Psoas muscle (tissue), 8 donors: ENCODE data around the gene MYO1F. TPM values are rescaled to one million over a fixed set of nuclear protein-coding genes. Genes with fewer than 3 reads are reported as not detected.

Experiments
- ATAC-seq, 4 donors: fragments of 200-7000 bp; cut with Tn5 transposase; one replicate each; pipeline ENCODE4 v1.9.1; 2020; ENCODE audit warnings: moderate library complexity in 3 of 4, mild to moderate bottlenecking in 2 of 4
- DNase-seq, 2 donors: peaks; one replicate each; pipeline ENCODE4 v3.0.0-alpha.2; 2020
- H3K27ac ChIP-seq: fragments of 200-600 bp; one replicate; pipeline ENCODE4 v1.8.0; 2022
- H3K27me3 ChIP-seq, 3 donors: fragments of 200-600 bp in 1 of 3; one replicate each; pipeline versions ENCODE4 v1.6.1 to v1.8.0; 2013 to 2022; ENCODE audit warnings: low read length in 2 of 3, mild to moderate bottlenecking in 2 of 3, moderate library complexity in 1 of 3; ENCODE audit not compliant: insufficient read depth in 3 of 3
- H3K36me3 ChIP-seq, 2 donors: fragments of 200-600 bp in 1 of 2; one replicate each; pipeline versions ENCODE4 v1.6.1 to v1.8.0; 2013 to 2022; ENCODE audit warnings: low read depth in 1 of 2, mild to moderate bottlenecking in 1 of 2, moderate library complexity in 1 of 2; ENCODE audit not compliant: insufficient read depth in 1 of 2
- H3K4me1 ChIP-seq: fragments of 200-600 bp; one replicate; pipeline ENCODE4 v1.8.0; 2022
- H3K4me3 ChIP-seq: fragments of 200-600 bp; one replicate; pipeline ENCODE4 v1.8.0; 2022; ENCODE audit warnings: mild to moderate bottlenecking
- H3K9me3 ChIP-seq: fragments of 200-600 bp; one replicate; pipeline ENCODE4 v1.8.0; 2022
- WGBS, 3 donors: extraction: QIAGEN DNeasy Blood & Tissue Kit; methylation state at CpG; one replicate each; pipeline versions ENCODE4 v1.1.6 to v1.1.7; 2013; 5-methylcytosine and 5-hydroxymethylcytosine counted together
- intact Hi-C, 2 donors: fragments of 100-400 bp; cut with DNase I; formaldehyde crosslinking; loops; one replicate each; pipeline versions ENCODE4 v1.11.0 to v1.14.2; 2022
- polyA plus RNA-seq, 3 donors: library from polyadenylated mRNA; stranded (reverse); fragments of 200-250 nt; gene quantifications; one replicate each; pipeline ENCODE4 v1.2.3, GENCODE V29; 2013
- total RNA-seq, 4 donors: library from RNA; stranded (reverse); fragmentation: NEBNext Ultra II Directional in 2 of 4; extraction: Animal tissue kit (Norgen Biotek cat#: 25700) in 2 of 4; gene quantifications; one replicate each; pipeline versions ENCODE4 v1.2.1 to v1.2.4, GENCODE V29; 2021 to 2023
- TF ChIP-seq, protein P1 (sequence below): fragments of 200-600 bp; IDR thresholded peaks from one replicate; pipeline ENCODE4 v1.8.0; 2022; ENCODE audit warnings: antibody characterized with exemption
- donor health status: healthy with polysubstance abuse.
- donor health status: DM: no; HTN: no; CAD: no; lungs with moderate emphysema.
- donor health status: Bipolar disorder and iron deficiency.
- donor health status: healthy.
- donor health status: DM: yes; HTN: yes; CAD: no.
- donor health status: DM: no; HTN: no; CAD: no.
- donor health status: DM: no; HTN: no; CAD: no.
- donor health status: DM: yes; HTN: yes; CAD: no.

MYO1F gene
- total and polyA plus RNA-seq, 7 donors = 1.00 to 6.3 (median 3.5) TPM

DNA sequence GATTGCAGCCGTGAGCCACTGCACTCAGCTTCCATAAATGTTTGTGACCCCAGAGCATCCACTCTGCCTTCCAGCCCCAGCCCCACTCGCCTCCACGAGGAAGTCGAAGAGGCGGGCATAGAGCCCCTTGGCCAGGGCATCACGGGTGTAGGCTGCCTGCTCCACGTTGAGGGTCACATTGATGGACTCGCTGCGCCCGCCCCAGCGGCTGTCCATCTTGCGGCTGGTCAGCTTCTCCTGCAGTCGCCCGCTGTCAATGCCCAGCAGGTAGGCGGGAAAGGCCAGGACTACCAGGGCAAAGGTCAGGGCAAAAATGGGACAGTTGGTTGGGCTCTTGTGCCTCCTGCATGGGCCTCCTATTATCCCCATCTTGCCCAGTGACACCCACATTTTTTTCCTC is 27.2 kb downstream of the MYO1F start:
- Histone ChIP-seq H3K36me3 (no peaks in the 10 kb centered on the region), H3K9me3 (no peaks in the 10 kb centered on the region), H3K4me3 (no peak overlapping the region), H3K27me3 (no peaks in the 10 kb centered on the region), H3K27ac (no peak overlapping the region), H3K4me1 (no peaks in the 10 kb centered on the region)
- intact Hi-C loops = no loop called here
- WGBS, 3 donors = 88 to 94% (median 92%) methylated on average over 15 of the region's 15 CpGs
- no peak for ATAC-seq
- no peak for DNase-seq
- TF ChIP-seq, protein P1, sequence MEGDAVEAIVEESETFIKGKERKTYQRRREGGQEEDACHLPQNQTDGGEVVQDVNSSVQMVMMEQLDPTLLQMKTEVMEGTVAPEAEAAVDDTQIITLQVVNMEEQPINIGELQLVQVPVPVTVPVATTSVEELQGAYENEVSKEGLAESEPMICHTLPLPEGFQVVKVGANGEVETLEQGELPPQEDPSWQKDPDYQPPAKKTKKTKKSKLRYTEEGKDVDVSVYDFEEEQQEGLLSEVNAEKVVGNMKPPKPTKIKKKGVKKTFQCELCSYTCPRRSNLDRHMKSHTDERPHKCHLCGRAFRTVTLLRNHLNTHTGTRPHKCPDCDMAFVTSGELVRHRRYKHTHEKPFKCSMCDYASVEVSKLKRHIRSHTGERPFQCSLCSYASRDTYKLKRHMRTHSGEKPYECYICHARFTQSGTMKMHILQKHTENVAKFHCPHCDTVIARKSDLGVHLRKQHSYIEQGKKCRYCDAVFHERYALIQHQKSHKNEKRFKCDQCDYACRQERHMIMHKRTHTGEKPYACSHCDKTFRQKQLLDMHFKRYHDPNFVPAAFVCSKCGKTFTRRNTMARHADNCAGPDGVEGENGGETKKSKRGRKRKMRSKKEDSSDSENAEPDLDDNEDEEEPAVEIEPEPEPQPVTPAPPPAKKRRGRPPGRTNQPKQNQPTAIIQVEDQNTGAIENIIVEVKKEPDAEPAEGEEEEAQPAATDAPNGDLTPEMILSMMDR = no peak

DNA sequence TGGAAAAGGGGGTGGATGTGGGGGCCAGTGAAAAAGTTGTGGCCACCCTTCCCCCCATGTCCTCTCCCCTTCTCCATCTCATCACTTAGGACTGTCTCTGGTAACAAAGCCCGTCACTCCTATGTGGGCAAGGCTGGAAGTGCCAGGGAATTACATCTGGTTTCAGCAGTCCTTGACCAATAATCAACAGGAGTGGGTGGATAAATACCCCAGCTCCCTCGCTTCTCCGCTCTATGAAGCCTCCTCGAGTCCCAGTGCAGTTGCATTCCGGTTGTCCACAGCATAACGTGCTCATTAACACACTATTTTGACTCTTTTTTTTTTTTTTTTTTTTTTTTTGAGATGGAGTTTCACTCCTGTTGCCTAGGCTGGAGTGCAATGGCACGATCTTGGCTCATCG is 31.5 kb downstream of the MYO1F start:
- WGBS, 3 donors = 88 to 98% (median 94%) methylated on average over 8 of the region's 8 CpGs
- no peaks in the 10 kb centered on the region for H3K4me1 ChIP-seq
- no peaks in the 10 kb centered on the region for H3K36me3 ChIP-seq
- no peak overlapping the region for H3K4me3 ChIP-seq
- H3K27ac ChIP-seq = no peak overlapping the region
- intact Hi-C loops = no loop called here
- no peaks in the 10 kb centered on the region for H3K27me3 ChIP-seq
- DNase-seq (no peak), ATAC-seq (no peak)
- TF ChIP-seq, protein P1 = no peak
- H3K9me3 ChIP-seq = no peaks in the 10 kb centered on the region

- ATAC-seq (no peak), DNase-seq (no peak)
- Histone ChIP-seq H3K9me3 (no peaks in the 10 kb centered on the region), H3K4me1 (no peaks in the 10 kb centered on the region), H3K27ac (no peak overlapping the region), H3K27me3 (no peaks in the 10 kb centered on the region), H3K36me3 (no peaks in the 10 kb centered on the region), H3K4me3 (no peak overlapping the region)
- 91 to 95% (median 93%) methylated on average over 19 to 20 of the region's 20 CpGs for WGBS, 3 donors
- intact Hi-C loops = no loop called here
- TF ChIP-seq, protein P1 = no peak
Measured at GRCh38 chr19:8544168-8544567, 33.1 kb downstream of the MYO1F start.

DNA sequence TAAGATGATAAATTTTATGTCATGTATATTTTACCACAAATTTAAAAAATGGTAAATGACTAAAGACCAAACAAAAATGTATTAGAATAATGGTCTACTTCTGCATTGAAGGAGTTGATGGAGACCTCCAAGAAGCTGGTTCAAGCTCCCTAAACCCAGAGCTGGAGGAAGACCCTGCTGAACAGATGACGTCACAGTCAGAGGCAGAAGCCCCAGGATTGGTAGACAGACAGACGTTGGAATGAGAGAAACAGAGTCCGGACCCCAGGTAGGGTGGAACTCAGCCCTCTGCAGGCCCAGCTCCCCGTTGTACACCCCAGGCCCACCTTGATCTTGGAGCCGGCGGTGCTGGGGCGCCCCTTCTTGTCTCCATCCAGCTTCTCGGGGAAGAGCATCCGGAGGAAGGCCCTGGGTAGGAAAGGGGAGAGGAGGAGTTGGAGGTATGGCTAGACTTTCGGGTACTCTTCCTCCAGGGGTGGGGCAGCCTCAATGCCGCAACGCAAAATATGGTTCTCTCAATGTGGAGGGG is 37.6 kb downstream of the MYO1F start:
- WGBS, 3 donors = 89 to 91% (median 90%) methylated on average over 12 of the region's 12 CpGs
- intact Hi-C loops = no loop called here

More for the DNA sequence above, 37.6 kb downstream of the MYO1F start:
- Histone ChIP-seq H3K36me3 (no peaks in the 10 kb centered on the region), H3K4me1 (no peaks in the 10 kb centered on the region), H3K27me3 (no peaks in the 10 kb centered on the region), H3K9me3 (no peaks in the 10 kb centered on the region), H3K27ac (no peak overlapping the region), H3K4me3 (no peak overlapping the region)
- ATAC-seq = no peak
- TF ChIP-seq, protein P1 = no peak
- no peak for DNase-seq
